CD4-positive, alpha-beta T cell (primary cell): Measurements from ENCODE around the gene GALNT14. TPM values are rescaled to one million over a fixed set of nuclear protein-coding genes. Genes with fewer than 3 reads are reported as not detected.

Experiments
- ATAC-seq: fragments of 200-7000 bp; cut with Tn5 transposase; one replicate; pipeline ENCODE4 v1.10.0; 2022; ENCODE audit warnings: mild to moderate bottlenecking; ENCODE audit not compliant: poor library complexity
- CTCF ChIA-PET: fragments of 350-600 bp; sonication (Branson Sonifier 250); formaldehyde crosslinking; loops from one replicate; lab custom pipeline; 2021; ENCODE audit warnings: antibody characterized with exemption, inconsistent platforms; lab: Charles Lee
- POLR2A ChIA-PET: fragments of 350-600 bp; sonication (Branson Sonifier 250); formaldehyde crosslinking; loops from one replicate; lab custom pipeline; 2021; ENCODE audit warnings: antibody characterized with exemption, inconsistent platforms; lab: Charles Lee
- DNase-seq, 14 experiments: peaks; one replicate each; pipeline ENCODE4 v3.0.0-alpha.2; 2013 to 2020; ENCODE audit warnings: mixed read lengths in 2 of 14
- H3K27ac ChIP-seq, 2 donors: one replicate each; pipeline versions ENCODE4 v1.5.1 to v1.7.0; 2013; ENCODE audit warnings: low read length in 2 of 2, low read depth in 1 of 2, mild to moderate bottlenecking in 1 of 2
- H3K27me3 ChIP-seq, 2 experiments: 1 replicate in 1 of 2; 2 replicates in 1 of 2; pipeline versions ENCODE4 v1.6.1 to v1.7.0; 2013; ENCODE audit warnings: low read length in 2 of 2, control low read depth in 1 of 2, mild to moderate bottlenecking in 1 of 2, moderate library complexity in 1 of 2; ENCODE audit not compliant: insufficient read depth in 2 of 2, control insufficient read depth in 1 of 2
- H3K36me3 ChIP-seq: one replicate; pipeline ENCODE4 v1.6.1; 2013; ENCODE audit warnings: low read length, control low read depth; ENCODE audit not compliant: insufficient read depth
- H3K4me1 ChIP-seq: one replicate; pipeline ENCODE4 v1.6.1; 2013; ENCODE audit warnings: low read length, control low read depth; ENCODE audit not compliant: insufficient read depth
- H3K4me3 ChIP-seq: one replicate; pipeline ENCODE4 v1.5.1; 2013; ENCODE audit warnings: mild to moderate bottlenecking, low read length, moderate library complexity
- H3K9me3 ChIP-seq, 2 experiments: 1 replicate in 1 of 2; 2 replicates in 1 of 2; pipeline versions ENCODE4 v1.6.1 to v1.7.0; 2013; ENCODE audit warnings: low read length in 2 of 2, mild to moderate bottlenecking in 2 of 2, control low read depth in 1 of 2, moderate library complexity in 1 of 2; ENCODE audit not compliant: control insufficient read depth in 1 of 2, insufficient read depth in 1 of 2
- H3K27ac Mint-ChIP-seq: one replicate; pipeline ENCODE4 v1.8.0; 2020; ENCODE audit warnings: mixed read lengths
- H3K27me3 Mint-ChIP-seq: one replicate; pipeline ENCODE4 v1.8.0; 2021; ENCODE audit warnings: mixed read lengths
- H3K36me3 Mint-ChIP-seq: one replicate; pipeline ENCODE4 v1.8.0; 2021; ENCODE audit warnings: low read depth, mixed read lengths
- H3K4me1 Mint-ChIP-seq: one replicate; pipeline ENCODE4 v1.8.0; 2021; ENCODE audit warnings: low read depth, mixed read lengths
- H3K4me3 Mint-ChIP-seq: one replicate; pipeline ENCODE4 v1.8.0; 2020; ENCODE audit warnings: mild to moderate bottlenecking, mixed read lengths
- H3K9me3 Mint-ChIP-seq: one replicate; pipeline ENCODE4 v1.8.0; 2020; ENCODE audit warnings: mixed read lengths
- intact Hi-C, 2 experiments: fragments of 100-400 bp; cut with DNase I in 1 of 2; cut with micrococcal nuclease in 1 of 2; formaldehyde crosslinking; loops; one replicate each; pipeline versions ENCODE4 v1.15.1 to v1.9.0; 2023 to 2025; cut with DNase I, micrococcal nuclease
- total RNA-seq, 174 experiments: library from RNA in 2 of 174; stranded (reverse) in 2 of 174; gene quantifications; one replicate each; pipeline ENCODE4 v1.2.3 and lab custom pipeline; 2021 to 2026
- TF ChIP-seq, protein P1 (sequence below): fragments of 200-600 bp; IDR thresholded peaks from one replicate; pipeline ENCODE4 v1.8.0; 2022; ENCODE audit warnings: antibody characterized with exemption, mild to moderate bottlenecking

The GALNT14 gene
- total RNA-seq, 2 experiments from 2014 or later: not detected

DNA sequence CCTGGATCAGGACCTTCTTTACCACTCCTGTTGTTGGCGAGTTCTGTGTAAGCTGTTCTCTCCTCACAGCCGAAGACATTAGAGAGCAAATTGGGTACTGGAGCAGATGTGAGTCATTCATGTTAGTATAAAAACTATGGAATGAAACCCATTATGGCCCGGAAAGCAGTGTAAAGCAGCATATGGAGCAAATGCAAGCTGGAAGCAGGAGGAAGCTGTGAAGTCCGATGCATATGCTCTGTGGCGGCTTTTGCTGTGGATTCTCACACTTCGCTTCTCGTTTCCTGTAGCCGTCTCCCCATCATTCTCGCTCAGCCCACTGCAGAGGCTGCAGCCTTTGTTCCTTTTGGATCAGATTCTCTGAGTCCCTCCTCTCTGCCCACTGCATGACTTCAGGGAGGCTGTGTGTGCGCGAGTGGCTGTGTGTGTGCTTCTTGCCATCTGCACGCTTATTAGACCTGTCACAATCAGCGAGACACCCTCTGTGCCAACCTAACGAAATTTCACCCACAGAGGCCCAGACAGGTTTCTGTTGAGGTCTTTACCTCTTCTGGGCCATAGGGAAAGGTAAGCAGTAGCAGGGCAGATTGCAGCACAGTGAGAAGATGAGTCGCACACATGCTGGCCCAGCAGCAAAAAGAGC lies 3.3 kb upstream of the GALNT14 start:
- Histone ChIP-seq H3K4me1 (peaks cover 14% of the 10 kb centered on the region), H3K27me3 (peaks cover 28 to 34% of the 10 kb centered on the region in 2 experiments), H3K27ac (no peak overlapping the region), H3K9me3 (no peaks in the 10 kb centered on the region), H3K36me3 (no peaks in the 10 kb centered on the region), H3K4me3 (no peak overlapping the region)
- ATAC-seq: no peak
- Mint-ChIP-seq H3K4me3 (no peak overlapping the region), H3K9me3 (no peaks in the 10 kb centered on the region), H3K36me3 (no peaks in the 10 kb centered on the region), H3K27ac (no peak overlapping the region), H3K4me1 (peaks cover 7% of the 10 kb centered on the region), H3K27me3 (peaks cover 31% of the 10 kb centered on the region)
- intact Hi-C loops: no loop called here
- POLR2A ChIA-PET: no interaction called here
- DNase-seq: no peak
- TF ChIP-seq, protein P1, sequence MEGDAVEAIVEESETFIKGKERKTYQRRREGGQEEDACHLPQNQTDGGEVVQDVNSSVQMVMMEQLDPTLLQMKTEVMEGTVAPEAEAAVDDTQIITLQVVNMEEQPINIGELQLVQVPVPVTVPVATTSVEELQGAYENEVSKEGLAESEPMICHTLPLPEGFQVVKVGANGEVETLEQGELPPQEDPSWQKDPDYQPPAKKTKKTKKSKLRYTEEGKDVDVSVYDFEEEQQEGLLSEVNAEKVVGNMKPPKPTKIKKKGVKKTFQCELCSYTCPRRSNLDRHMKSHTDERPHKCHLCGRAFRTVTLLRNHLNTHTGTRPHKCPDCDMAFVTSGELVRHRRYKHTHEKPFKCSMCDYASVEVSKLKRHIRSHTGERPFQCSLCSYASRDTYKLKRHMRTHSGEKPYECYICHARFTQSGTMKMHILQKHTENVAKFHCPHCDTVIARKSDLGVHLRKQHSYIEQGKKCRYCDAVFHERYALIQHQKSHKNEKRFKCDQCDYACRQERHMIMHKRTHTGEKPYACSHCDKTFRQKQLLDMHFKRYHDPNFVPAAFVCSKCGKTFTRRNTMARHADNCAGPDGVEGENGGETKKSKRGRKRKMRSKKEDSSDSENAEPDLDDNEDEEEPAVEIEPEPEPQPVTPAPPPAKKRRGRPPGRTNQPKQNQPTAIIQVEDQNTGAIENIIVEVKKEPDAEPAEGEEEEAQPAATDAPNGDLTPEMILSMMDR: no peak
- CTCF ChIA-PET: no interaction called here

DNA sequence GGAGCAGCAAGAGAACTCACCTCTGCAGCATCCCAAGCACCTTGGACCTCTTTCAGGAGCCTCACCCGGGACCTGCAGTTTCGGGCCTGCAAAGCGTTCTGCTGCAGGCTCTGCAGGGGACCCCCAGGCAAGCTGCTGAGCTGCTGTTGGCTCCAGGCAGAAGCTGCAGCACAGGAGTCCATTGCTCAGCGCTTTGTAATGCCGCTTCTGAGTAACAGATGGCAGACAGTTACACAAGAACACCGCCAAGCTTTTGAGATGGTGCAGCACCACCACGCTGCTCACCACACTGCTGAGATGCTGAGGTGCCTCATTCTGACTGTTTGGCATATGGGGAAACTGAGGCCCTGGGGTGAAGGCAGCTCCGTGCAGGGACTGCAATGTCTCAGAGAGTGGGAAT lies 1.9 kb upstream of the GALNT14 start:
- DNase-seq (no peak), ATAC-seq (no peak)
- Histone ChIP-seq H3K4me3 (no peak overlapping the region), H3K9me3 (no peaks in the 10 kb centered on the region), H3K36me3 (no peaks in the 10 kb centered on the region), H3K4me1 (peaks cover 14% of the 10 kb centered on the region), H3K27ac (no peak overlapping the region), H3K27me3 (peaks cover 40 to 48% of the 10 kb centered on the region in 2 experiments)
- no peaks in the 10 kb centered on the region for H3K36me3 Mint-ChIP-seq
- no peaks in the 10 kb centered on the region for H3K9me3 Mint-ChIP-seq
- peaks cover 7% of the 10 kb centered on the region for H3K4me1 Mint-ChIP-seq
- TF ChIP-seq, protein P1: no peak
- H3K27ac Mint-ChIP-seq: no peak overlapping the region
- peaks cover 45% of the 10 kb centered on the region for H3K27me3 Mint-ChIP-seq
- ChIA-PET POLR2A (no interaction called here), CTCF (no interaction called here)
- no peak overlapping the region for H3K4me3 Mint-ChIP-seq
- intact Hi-C loops: no loop called here

DNA sequence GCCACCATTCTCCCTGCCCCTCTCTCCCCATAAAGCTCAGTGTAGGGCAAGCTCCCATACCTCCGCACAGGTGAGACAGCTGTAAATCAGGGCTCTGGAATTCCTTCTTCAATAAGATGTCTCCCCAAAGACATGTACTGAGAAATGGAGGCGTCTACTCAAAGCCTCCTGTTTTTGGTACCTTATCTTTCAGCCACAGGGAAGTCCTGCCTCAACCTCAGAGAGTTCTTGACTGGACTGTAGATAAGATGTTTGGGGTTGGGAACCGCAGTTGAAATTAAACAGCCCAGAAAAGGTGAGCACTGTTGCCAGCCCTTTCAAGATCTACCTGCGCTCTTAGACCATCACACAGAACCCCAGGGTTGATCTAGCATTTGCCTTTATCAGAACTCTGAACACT lies 1.4 kb upstream of the GALNT14 start:
- ChIA-PET POLR2A (no interaction called here), CTCF (no interaction called here)
- Histone ChIP-seq H3K4me1 (peaks cover 14% of the 10 kb centered on the region), H3K36me3 (no peaks in the 10 kb centered on the region), H3K9me3 (no peaks in the 10 kb centered on the region), H3K27me3 (peaks cover 45 to 53% of the 10 kb centered on the region in 2 experiments), H3K4me3 (no peak overlapping the region), H3K27ac (no peak overlapping the region)
- no peak for ATAC-seq
- DNase-seq: no peak
- Mint-ChIP-seq H3K27me3 (peaks cover 50% of the 10 kb centered on the region), H3K4me3 (no peak overlapping the region), H3K36me3 (no peaks in the 10 kb centered on the region), H3K9me3 (no peaks in the 10 kb centered on the region), H3K27ac (no peak overlapping the region), H3K4me1 (peaks cover 7% of the 10 kb centered on the region)
- TF ChIP-seq, protein P1: no peak
- intact Hi-C loops: no loop called here
